HG03103 (cell line): ENCODE results near the gene PTPRN2.
"Not testable (repeated sequence)": the region's sequence is repeated elsewhere in the genome, so short reads cannot be mapped to it uniquely, and the experiment has no call there.

Source experiments
- ATAC-seq: cut with Tn5 transposase; IDR thresholded peaks from one replicate; pipeline ENCODE4 v1.9.1; 2021; ENCODE audit warnings: low read depth; ENCODE audit not compliant: unreplicated experiment

PTPRN2 gene

GRCh38 chr7:157862731-157863130, 724.9 kb downstream of the PTPRN2 start:
- ATAC-seq: no peak

DNA sequence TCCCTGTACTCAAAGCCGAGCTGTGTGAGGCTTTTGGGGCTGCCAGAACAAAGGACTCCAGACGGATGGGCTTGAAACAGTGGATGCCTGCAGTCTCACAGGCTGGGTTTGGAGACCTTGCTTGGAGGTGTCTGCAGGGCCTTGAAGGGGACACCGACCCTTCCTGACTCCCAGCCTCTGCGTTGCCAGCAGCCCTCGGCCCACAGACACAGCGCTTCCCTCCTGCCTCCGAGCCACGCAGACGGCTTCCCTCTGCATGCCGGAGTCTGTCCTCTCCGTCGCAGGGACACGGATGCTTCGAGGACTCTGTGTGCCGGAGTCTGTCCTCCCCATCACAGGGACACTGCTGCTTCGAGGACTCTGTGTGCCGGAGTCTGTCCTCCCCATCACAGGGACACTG, 726.1 kb downstream of the PTPRN2 start:
- no peak for ATAC-seq

GRCh38 chr7:157861031-157861491, 726.6 kb downstream of the PTPRN2 start:
- no peak for ATAC-seq

GRCh38 chr7:157860406-157860805, 727.2 kb downstream of the PTPRN2 start:
- ATAC-seq: no peak

DNA sequence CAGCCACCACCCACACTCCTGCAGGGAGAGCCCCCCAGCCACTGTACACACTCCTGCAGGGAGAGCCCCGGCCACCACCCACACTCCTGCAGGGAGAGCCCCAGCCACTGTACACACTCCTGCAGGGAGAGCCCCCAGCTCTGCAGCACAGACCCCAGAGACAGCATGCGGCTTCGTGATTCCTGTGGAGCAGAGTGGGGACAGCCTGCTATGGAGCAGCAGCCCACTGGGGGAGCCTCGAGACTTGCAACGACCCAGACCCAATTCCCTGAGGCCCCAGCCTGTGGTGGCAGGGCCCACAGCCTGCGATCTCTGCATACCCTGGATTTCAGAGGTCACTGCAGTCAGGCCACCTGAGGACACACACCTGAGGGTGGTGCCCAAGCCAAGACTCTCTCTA, 727.7 kb downstream of the PTPRN2 start:
- ATAC-seq: no peak

DNA sequence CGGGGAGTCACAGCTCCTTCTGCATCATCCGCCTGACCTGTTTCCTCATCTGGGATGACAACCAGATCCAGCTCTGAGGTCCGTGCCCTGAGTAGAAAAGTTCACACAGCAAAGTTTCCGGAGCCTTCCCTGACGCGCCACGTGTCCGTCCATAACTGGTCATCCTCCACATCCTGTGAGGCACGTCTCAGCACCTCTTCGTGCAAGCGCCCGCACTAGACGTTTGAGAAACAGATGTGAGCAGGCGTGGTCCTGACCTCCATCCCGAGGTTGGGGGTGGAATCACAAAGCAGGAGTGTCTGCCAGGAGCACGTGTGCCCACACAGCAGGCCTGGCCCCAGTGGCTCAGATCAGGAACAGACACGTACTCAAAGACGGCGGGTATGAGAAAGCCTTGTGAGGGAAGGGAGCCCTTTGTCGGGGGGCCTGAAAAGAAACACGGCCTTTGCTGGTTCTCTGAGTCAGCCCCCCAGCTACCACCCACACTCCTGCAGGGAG, 730.0 kb downstream of the PTPRN2 start:
- no peak for ATAC-seq

GRCh38 chr7:157856873-157857577, 730.6 kb downstream of the PTPRN2 start:
- no peak for ATAC-seq

GRCh38 chr7:157855452-157856213, 732.0 kb downstream of the PTPRN2 start:
- no peak for ATAC-seq

GRCh38 chr7:157855016-157855415, 732.6 kb downstream of the PTPRN2 start:
- no peak for ATAC-seq

GRCh38 chr7:157854066-157854891, 733.3 kb downstream of the PTPRN2 start:
- ATAC-seq: no peak

DNA sequence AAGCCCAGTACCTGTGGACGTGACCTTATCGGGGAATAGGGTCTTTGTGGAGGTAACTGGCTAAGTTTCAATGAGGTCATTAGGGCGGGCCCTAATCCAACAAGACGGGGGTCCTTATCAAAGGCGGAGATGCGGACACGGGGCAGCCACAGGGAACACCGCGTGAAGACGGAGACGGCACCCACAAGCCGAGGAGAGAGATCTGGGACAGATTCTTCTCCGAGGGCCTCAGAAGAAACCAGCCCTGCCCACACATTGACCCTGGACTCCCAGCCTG, 733.9 kb downstream of the PTPRN2 start:
- no peak for ATAC-seq

- ATAC-seq: no peak
Measured at GRCh38 chr7:157853076-157853788, 734.4 kb downstream of the PTPRN2 start.

- no peak for ATAC-seq
Measured at GRCh38 chr7:157851501-157852067, 736.0 kb downstream of the PTPRN2 start.

DNA sequence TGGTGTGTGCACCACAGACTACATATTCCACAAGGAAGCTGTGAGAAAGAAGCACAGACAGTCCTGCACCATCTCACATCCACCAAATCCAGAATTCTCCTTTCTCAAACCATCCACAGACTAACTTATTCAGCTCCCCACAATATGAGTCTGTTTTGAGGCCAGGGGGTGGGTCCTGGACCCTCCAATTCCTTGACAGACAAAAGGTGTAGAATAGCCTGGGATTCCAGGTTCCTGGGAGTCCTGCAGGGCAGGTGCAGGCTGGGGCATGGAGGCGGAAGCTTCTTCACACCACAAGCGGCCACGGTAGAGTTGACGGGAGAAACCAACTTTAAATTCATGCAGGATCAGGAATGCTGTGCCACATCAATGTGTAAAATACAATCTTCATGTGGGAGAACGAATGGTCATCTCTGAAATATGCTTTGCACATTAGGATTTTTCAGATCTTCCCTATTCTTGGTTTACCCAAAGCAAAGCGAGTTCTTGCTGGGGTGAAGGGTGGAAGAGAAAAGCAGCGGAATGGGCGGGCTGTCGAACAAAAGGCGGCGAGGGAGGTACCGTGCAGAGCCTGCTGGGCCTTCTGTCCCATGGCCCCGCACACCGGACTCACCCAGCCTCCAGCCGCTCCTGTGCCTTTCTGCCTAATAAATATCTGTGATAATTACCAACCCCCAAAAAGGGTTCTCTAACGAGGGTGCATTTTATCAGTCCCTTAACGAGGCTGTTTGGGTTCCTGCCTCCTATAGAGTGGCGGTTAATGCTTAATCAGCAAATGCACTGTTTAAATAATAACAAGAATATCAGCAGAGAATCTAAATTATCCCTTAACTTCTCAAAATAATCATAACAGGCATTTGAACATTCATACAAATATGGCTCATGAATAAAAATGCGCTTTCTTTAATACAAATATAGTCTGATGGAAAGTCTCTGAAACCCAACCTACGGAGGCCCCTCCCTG, 736.9 kb downstream of the PTPRN2 start:
- ATAC-seq: no peak

DNA sequence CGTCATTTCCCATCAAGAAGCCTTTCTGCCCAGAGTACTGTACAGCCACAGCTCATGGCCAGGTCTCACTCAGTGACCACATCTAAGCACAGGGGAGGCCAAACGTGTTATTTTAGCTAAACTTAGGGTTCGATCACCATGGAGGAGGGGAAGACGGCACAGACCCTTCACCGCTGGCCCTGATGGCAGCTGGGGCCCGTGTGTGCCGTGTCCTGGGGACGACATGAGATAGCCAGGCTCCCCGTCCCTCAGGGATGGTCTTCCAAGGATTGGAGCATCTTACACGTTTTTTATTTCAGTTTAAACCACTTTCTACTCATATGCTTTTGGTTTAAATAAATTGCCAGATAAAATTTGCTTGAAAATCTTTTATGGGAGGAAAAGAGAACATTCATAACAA, 737.9 kb downstream of the PTPRN2 start:
- ATAC-seq: no peak

GRCh38 chr7:157849341-157849596, 738.4 kb downstream of the PTPRN2 start:
- no peak for ATAC-seq

DNA sequence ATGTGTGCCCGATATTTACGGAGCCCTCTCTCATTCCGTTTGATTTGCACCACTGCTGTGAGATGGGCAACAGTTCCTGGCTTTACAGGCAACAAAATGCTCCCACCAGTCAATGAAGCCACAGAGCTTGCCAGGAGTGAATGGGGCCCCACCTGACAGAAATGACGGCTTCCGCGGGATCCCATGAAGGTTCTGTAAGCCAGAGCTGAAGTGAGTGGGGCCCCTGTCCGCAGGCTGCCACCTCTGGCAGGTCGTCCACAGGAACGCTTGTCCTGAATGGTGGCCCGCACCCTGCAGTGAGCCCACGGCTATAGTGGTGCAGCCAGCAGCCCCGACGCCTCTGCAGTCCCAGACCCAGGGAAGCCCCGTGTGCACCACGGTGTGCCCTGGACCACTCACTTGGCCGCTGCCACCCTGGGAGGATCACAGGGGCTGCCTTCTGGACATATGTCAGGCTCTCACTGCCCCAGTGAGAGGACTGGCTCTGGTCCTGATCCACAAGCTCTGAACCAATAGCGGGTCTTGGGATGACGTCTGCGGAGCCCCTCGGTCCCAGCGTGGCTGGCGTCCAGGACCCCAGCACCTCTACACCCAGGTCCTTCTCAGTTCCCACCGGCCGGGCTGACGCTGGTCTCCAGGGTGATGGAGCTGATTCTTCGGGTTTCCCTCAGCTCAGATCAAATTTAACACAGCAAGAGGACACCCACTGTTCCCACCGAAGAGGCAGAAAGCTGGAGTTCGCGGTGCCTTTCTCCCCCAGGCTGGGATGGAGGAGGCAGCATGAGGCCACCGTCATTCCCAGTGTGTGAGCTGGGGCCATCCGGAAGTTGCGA, 738.9 kb downstream of the PTPRN2 start:
- ATAC-seq: no peak

- not testable (repeated sequence) for ATAC-seq
Measured at GRCh38 chr7:157847756-157848487, 739.7 kb downstream of the PTPRN2 start.
